ENCODE measurements around the gene LIN7A. TPM values are rescaled to one million over a fixed set of nuclear protein-coding genes. Genes with fewer than 3 reads are reported as not detected.

Gene LIN7A
- total RNA-seq, 1 donor from 2014 or later: 32.7 TPM

DNA sequence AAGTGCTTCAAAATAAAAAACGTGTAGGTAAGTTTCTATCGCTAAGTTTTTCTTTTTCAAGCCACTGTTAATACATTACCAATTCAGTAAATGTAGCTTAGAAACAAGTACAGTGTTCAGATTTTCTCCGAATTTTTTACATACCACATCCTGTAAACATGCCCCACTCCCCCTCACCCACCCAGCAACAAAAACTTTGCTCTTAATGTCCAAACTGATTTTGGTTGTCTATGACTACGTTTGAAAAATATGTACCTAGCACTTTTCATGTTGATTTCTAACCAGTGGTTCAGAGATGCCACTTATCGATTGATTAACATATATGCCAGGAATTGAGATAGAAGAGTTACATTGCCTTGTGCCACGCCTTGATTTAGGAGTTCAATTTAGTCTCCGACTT, 663 bp upstream of the LIN7A start:
- Mint-ChIP-seq H3K36me3 (no peaks in the 10 kb centered on the region), H3K4me1 (ENCODE audit: unreplicated experiment) (peaks cover 10% of the 10 kb centered on the region)
- DNase-seq (ENCODE audit: extremely low spot score, unreplicated experiment): no peak

DNA sequence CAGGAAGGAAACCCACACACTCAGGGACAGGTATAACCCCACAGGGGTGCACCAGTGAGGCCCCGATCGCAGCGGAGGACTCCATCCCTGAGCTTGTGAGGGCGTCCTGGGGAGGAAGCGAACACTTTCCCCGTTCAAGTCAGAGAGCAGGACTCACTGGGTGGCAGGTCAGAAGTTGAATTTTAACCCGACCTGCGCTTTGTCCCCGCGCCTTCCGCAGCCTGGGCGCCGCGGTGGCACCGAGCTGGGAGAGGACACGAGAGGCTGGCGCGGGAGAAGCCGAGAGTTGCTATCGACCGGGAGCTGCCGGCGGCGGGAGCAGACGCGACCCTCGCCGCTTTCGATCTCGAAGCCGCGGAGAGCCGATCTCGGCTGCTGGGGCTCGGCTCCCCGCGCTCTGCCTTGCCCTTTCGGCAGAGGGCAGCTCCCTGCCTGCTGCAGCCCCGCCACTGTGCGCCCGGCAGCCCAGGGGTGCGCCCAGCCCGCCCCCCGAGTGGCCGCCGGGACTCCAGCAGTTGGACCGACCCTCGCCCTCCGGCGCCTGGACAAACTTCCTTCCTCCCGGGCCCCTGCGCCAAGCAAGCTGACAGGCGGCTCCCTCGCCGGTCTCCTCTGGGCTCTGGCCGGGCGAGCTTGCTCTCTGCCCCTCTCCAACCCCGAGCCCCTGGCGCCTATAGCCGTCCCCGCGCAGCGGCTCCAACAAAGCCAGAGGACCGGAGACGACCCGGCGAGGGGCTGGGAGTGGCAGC, 918 bp downstream of the LIN7A start:
- Mint-ChIP-seq H3K4me3 (peak overlapping the region; percentile 96), H3K27me3 (peaks cover 21% of the 10 kb centered on the region), H3K36me3 (no peaks in the 10 kb centered on the region), H3K4me1 (ENCODE audit: unreplicated experiment) (peaks cover 13% of the 10 kb centered on the region), H3K27ac (peak overlapping the region; percentile 89), H3K9me3 (no peaks in the 10 kb centered on the region)
- peak; percentile 77 for DNase-seq (ENCODE audit: extremely low spot score, unreplicated experiment)
- TF ChIP-seq, protein P1, sequence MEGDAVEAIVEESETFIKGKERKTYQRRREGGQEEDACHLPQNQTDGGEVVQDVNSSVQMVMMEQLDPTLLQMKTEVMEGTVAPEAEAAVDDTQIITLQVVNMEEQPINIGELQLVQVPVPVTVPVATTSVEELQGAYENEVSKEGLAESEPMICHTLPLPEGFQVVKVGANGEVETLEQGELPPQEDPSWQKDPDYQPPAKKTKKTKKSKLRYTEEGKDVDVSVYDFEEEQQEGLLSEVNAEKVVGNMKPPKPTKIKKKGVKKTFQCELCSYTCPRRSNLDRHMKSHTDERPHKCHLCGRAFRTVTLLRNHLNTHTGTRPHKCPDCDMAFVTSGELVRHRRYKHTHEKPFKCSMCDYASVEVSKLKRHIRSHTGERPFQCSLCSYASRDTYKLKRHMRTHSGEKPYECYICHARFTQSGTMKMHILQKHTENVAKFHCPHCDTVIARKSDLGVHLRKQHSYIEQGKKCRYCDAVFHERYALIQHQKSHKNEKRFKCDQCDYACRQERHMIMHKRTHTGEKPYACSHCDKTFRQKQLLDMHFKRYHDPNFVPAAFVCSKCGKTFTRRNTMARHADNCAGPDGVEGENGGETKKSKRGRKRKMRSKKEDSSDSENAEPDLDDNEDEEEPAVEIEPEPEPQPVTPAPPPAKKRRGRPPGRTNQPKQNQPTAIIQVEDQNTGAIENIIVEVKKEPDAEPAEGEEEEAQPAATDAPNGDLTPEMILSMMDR (conservative IDR thresholded peaks at IDR 0.05): no peak

More for the DNA sequence above, 663 bp upstream of the LIN7A start:
- peak overlapping the region; percentile 24 for H3K27ac Mint-ChIP-seq
- peaks cover 21% of the 10 kb centered on the region for H3K27me3 Mint-ChIP-seq
- no peaks in the 10 kb centered on the region for H3K9me3 Mint-ChIP-seq
- peak overlapping the region; percentile 96 for H3K4me3 Mint-ChIP-seq
- TF ChIP-seq, protein P1 (conservative IDR thresholded peaks at IDR 0.05): no peak

DNA sequence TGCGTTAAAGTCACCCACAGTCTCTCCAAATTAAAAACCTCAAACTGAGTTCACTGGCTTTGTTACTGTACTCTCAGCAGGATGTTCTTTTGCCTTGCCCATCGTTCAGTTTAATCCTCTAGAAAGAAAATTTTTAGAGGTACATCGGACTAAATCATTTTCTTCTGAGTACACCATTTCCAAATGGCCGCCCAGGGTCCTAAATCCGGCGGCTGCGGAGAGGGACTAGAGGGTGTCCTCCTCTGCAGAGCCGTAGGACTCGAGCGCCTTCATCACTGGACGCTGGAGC, 1.4 kb downstream of the LIN7A start:
- TF ChIP-seq, protein P1 (conservative IDR thresholded peaks at IDR 0.05): no peak
- Mint-ChIP-seq H3K36me3 (no peaks in the 10 kb centered on the region), H3K4me3 (peak overlapping the region; percentile 96), H3K27ac (peak overlapping the region; percentile 89), H3K27me3 (peaks cover 21% of the 10 kb centered on the region), H3K9me3 (no peaks in the 10 kb centered on the region), H3K4me1 (ENCODE audit: unreplicated experiment) (peaks cover 16% of the 10 kb centered on the region)
- no peak for DNase-seq (ENCODE audit: extremely low spot score, unreplicated experiment)

DNA sequence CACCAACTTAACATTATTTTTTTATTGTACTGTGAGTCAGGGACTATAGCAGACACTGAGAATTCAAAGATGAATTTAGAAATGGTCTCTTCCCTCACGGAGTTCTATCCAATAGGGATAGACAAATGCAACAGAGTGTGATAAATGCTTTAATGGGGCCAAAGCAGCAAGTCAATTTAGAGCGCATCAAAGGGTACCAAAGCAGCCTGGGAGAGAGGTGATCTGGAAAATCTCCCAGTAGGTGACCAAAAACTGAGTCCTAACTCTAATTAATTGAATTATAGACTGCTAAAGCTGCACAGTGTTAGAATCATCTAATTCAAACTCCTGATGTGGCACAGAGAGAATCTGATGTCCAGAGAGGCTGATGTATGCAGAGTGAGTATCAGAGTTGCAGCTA, 2.6 kb downstream of the LIN7A start:
- H3K27ac Mint-ChIP-seq: no peak overlapping the region
- H3K27me3 Mint-ChIP-seq: peaks cover 21% of the 10 kb centered on the region
- H3K4me1 Mint-ChIP-seq (ENCODE audit: unreplicated experiment): peaks cover 16% of the 10 kb centered on the region
- no peak for DNase-seq (ENCODE audit: extremely low spot score, unreplicated experiment)
- peak overlapping the region; percentile 51 for H3K4me3 Mint-ChIP-seq
- no peaks in the 10 kb centered on the region for H3K36me3 Mint-ChIP-seq
- H3K9me3 Mint-ChIP-seq: no peaks in the 10 kb centered on the region
- TF ChIP-seq, protein P1 (conservative IDR thresholded peaks at IDR 0.05): no peak

DNA sequence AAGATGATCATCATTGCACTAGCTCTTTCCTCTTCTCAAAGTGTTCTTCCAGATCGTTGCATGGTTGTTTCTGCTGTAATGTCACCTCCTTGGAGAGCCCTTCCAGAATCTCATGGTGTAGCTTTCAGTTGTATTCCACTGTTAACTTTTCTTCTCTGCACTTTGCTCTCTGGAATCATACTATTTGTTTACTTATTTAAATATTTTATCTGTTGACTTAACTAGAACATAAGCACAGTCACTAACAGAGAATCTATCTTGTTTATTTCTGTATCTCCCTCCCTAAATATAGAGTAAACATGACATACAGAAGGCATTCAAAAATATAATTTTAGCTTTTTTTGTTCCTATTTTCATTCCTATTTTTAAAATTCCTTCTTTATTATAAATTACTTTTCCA, 11.8 kb downstream of the LIN7A start:
- no peak for DNase-seq (ENCODE audit: extremely low spot score, unreplicated experiment)
- peaks cover 6% of the 10 kb centered on the region for H3K36me3 Mint-ChIP-seq
- TF ChIP-seq, protein P1 (conservative IDR thresholded peaks at IDR 0.05): no peak
- H3K4me1 Mint-ChIP-seq (ENCODE audit: unreplicated experiment): no peaks in the 10 kb centered on the region
- H3K27me3 Mint-ChIP-seq: no peaks in the 10 kb centered on the region
- no peak overlapping the region for H3K4me3 Mint-ChIP-seq
- H3K27ac Mint-ChIP-seq: no peak overlapping the region
- H3K9me3 Mint-ChIP-seq: no peaks in the 10 kb centered on the region

Measured in type B pancreatic cell (in vitro differentiated cells).